HK-2 (cell line): ENCODE results near the gene ZNF487.

ENCODE experiments used
- DNase-seq: peaks from one replicate; pipeline ENCODE4 v3.0.0-alpha.2; 2018; ENCODE audit not compliant: unreplicated experiment

The ZNF487 gene

DNA sequence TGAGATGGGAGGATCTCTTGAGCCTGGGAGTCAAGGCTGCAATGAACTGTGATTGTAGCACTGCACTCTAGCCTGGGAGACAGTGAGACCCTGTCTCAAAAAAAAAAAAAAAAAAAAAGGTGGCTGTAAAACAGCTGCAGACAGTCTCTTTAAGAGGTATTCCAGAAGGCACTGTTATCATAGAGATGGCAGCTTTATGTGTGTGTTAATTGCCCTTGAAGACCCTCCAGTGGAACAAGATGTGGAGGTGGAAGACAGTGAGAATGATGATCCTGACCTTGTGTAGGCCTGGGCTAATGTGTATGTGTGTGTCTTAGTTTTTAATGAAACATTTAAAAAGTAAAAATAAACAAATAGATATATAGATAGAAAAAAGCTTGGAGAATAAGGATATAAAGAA, 66.0 kb downstream of the ZNF487 start:
- no peak for DNase-seq

GRCh38 chr10:43524434-43525247, 87.7 kb downstream of the ZNF487 start:
- no peak for DNase-seq
